Measurements from ENCODE around the gene TSPAN16. TPM values are rescaled to one million over a fixed set of nuclear protein-coding genes. Genes with fewer than 3 reads are reported as not detected.

TSPAN16 gene
- total and polyA plus RNA-seq, 2 donors (not counting 3 experiments of a cell fraction or from before 2014, with no cell fraction given) = not detected

- dilution Hi-C loops (cut with MboI; ENCODE audit: extremely low pct_ligation_motif_present, low sequenced_read_pairs) = no loop called here
- no peak overlapping the region for H3K4me3 ChIP-seq (replicated peaks in 1 of 3; ENCODE audit: insufficient read depth in 1 of 3, low read depth in 1 of 3, low read length in 3 of 3)
- FAIRE-seq = no peak
These were observed 42.2 kb downstream of the TSPAN16 start for GRCh38 chr19:11338121-11338520.

DNA sequence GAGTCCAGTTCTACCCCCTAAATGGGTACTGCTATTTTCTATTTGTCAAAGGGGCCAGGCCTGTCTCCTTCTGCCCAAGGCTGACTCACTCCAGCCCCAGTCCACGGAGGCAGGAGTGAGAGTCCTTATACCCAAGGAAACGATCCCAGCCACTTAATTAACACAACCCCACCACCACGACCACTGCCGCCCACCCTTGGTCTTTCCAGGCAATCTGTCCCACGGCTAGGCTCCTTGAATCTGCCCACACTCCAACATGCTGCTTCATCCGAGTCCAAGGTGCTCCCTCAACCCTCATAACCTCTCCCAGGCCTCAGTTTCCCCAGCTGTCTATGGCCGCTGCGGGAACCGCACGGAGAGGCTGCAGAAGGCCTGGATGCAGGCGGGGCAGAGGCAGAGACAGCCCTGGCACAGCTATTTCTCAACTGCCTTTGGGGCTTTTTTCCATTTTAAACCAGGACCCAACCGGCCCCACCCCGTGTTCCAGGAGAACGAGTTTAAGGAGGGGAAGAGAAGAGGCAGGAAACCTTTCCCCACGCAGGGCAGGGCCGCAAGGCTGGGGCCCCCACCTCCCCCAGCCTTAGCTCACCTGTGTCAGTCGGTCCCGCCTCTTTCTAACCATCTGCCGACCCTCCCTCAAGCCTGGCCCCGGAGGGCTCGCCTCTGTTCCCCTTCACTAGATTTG lies 42.8 kb downstream of the TSPAN16 start:
- Histone ChIP-seq H3K4me3 (replicated peaks in 1 of 3; ENCODE audit: insufficient read depth in 1 of 3, low read depth in 1 of 3, low read length in 3 of 3) (peak overlapping the region; percentile 43 to 91 (median 52)), H3K9me3 (replicated peaks; ENCODE audit: control insufficient read depth, insufficient read depth, low read length) (no peaks in the 10 kb centered on the region), H3K4me2 (ENCODE audit: insufficient read depth, low read length) (peak overlapping the region; percentile 83), H3K4me1 (ENCODE audit: control insufficient read depth, extremely low read depth, insufficient read depth, low read length) (peaks cover 11% of the 10 kb centered on the region), H3K27me3 (ENCODE audit: control insufficient read depth in 2 of 2, insufficient read depth in 2 of 2, low read length in 2 of 2) (no peaks in the 10 kb centered on the region), H3K9ac (replicated peaks; ENCODE audit: extremely low read depth, insufficient read depth, low read length) (no peak overlapping the region), H3K36me3 (ENCODE audit: control insufficient read depth in 2 of 2, extremely low read depth in 1 of 2, insufficient read depth in 2 of 2, low read length in 2 of 2) (peaks cover 0 to 14% of the 10 kb centered on the region in 2 experiments), H3K9me1 (replicated peaks; ENCODE audit: control insufficient read depth, extremely low read depth, insufficient read depth, low read length) (no peaks in the 10 kb centered on the region), H3K79me2 (ENCODE audit: control insufficient read depth, insufficient read depth, low read length) (no peaks in the 10 kb centered on the region), H4K20me1 (replicated peaks; ENCODE audit: control insufficient read depth, extremely low read depth, insufficient read depth, low read length) (no peaks in the 10 kb centered on the region), H3K27ac (ENCODE audit: insufficient read depth, low read depth, low read length) (no peak overlapping the region), H2AFZ (ENCODE audit: low read depth, low read length) (peak overlapping the region; percentile 70)
- DNase-seq (ENCODE audit: low read depth, low spot score) (no peak), FAIRE-seq (no peak)
- ChIA-PET POLR2A (no interaction called here), CTCF (interaction anchor here (1.0 to 2.2 kb wide), 6 partner anchors 14 to 68 kb away, joined by 3 to 23 read pairs (median 5); partner anchors contain the start of gene SWSAP1)
- TF ChIP-seq FOS (IDR thresholded peaks at IDR 0.05; ENCODE audit: borderline replicate concordance, insufficient read depth, low read length) = no peak
- no peak for TF ChIP-seq EZH2 (IDR thresholded peaks at IDR 0.05; ENCODE audit: borderline replicate concordance, low read depth, low read length, severe bottlenecking)
- TF ChIP-seq, protein P1, sequence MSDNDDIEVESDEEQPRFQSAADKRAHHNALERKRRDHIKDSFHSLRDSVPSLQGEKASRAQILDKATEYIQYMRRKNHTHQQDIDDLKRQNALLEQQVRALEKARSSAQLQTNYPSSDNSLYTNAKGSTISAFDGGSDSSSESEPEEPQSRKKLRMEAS (IDR thresholded peaks at IDR 0.05; ENCODE audit: insufficient read depth, insufficient read length) = no peak
- TF ChIP-seq GATA2 (IDR thresholded peaks at IDR 0.05; ENCODE audit: insufficient read depth, insufficient read length, low read depth, low read length) = no peak
- TF ChIP-seq POLR2A (IDR thresholded peaks at IDR 0.05; ENCODE audit: low read depth, low read length) = no peak
- TF ChIP-seq MYC (IDR thresholded peaks at IDR 0.05; ENCODE audit: low read depth, low read length) = no peak
- TF ChIP-seq POLR2AphosphoS5 (IDR thresholded peaks at IDR 0.05; ENCODE audit: insufficient read depth, low read depth, low read length) = no peak
- TF ChIP-seq CTCF (IDR thresholded peaks at IDR 0.05; ENCODE audit: extremely low read depth in 1 of 2, insufficient read depth in 1 of 2, low read depth in 1 of 2, low read length in 2 of 2) = no peak
- no peak for TF ChIP-seq JUN (IDR thresholded peaks at IDR 0.05; ENCODE audit: borderline replicate concordance, insufficient read depth, insufficient read length, low read depth)
- no TSS peak for BruUV-seq (replicated peaks)
- intact Hi-C loops (cut with micrococcal nuclease) (loop anchor here (1.0 to 2.0 kb wide), 2 partner anchors 36 to 44 kb away; partner anchors contain the start of gene SWSAP1), dilution Hi-C loops (cut with MboI; ENCODE audit: extremely low pct_ligation_motif_present, low sequenced_read_pairs) (no loop called here)

More at GRCh38 chr19:11338121-11338520, 42.2 kb downstream of the TSPAN16 start:
- Histone ChIP-seq H2AFZ (ENCODE audit: low read depth, low read length) (no peak overlapping the region), H3K27me3 (ENCODE audit: control insufficient read depth in 2 of 2, insufficient read depth in 2 of 2, low read length in 2 of 2) (no peaks in the 10 kb centered on the region), H3K4me2 (ENCODE audit: insufficient read depth, low read length) (no peak overlapping the region), H4K20me1 (replicated peaks; ENCODE audit: control insufficient read depth, extremely low read depth, insufficient read depth, low read length) (no peaks in the 10 kb centered on the region), H3K79me2 (ENCODE audit: control insufficient read depth, insufficient read depth, low read length) (no peaks in the 10 kb centered on the region), H3K27ac (ENCODE audit: insufficient read depth, low read depth, low read length) (no peak overlapping the region), H3K36me3 (ENCODE audit: control insufficient read depth in 2 of 2, extremely low read depth in 1 of 2, insufficient read depth in 2 of 2, low read length in 2 of 2) (peaks cover 0 to 14% of the 10 kb centered on the region in 2 experiments), H3K9me1 (replicated peaks; ENCODE audit: control insufficient read depth, extremely low read depth, insufficient read depth, low read length) (no peaks in the 10 kb centered on the region), H3K9ac (replicated peaks; ENCODE audit: extremely low read depth, insufficient read depth, low read length) (no peak overlapping the region), H3K9me3 (replicated peaks; ENCODE audit: control insufficient read depth, insufficient read depth, low read length) (no peaks in the 10 kb centered on the region), H3K4me1 (ENCODE audit: control insufficient read depth, extremely low read depth, insufficient read depth, low read length) (peaks cover 11% of the 10 kb centered on the region)
- BruUV-seq (replicated peaks) = no TSS peak
- CTCF ChIA-PET = interaction anchor here (1.0 to 2.2 kb wide), 4 partner anchors 37 to 69 kb away, joined by 3 to 23 read pairs (median 4); partner anchors contain the start of gene SWSAP1
- intact Hi-C loops (cut with micrococcal nuclease) = loop anchor here (2.0 kb wide), 1 partner anchor 37 kb away; the partner anchor contains the start of gene SWSAP1
- no peak for DNase-seq (ENCODE audit: low read depth, low spot score)
- no peak for TF ChIP-seq MYC (IDR thresholded peaks at IDR 0.05; ENCODE audit: low read depth, low read length)
- POLR2A ChIA-PET = no interaction called here
